A673 (cell line): ENCODE measurements around the gene PADI6.

Experiments
- EZH2 ChIP-seq: fragments of 200-600 bp; sonication (generic); IDR thresholded peaks from 2 replicates; pipeline ENCODE4 v1.6.1; 2017; ENCODE audit warnings: borderline replicate concordance, low read depth, mild to moderate bottlenecking, mixed read lengths, antibody characterized with exemption, low read length; ENCODE audit not compliant: poor library complexity, severe bottlenecking
- TF ChIP-seq, protein P1 (sequence below): fragments of 300-800, 200-600 bp; sonication (generic); conservative IDR thresholded peaks from 2 replicates; pipeline ENCODE4 v1.5.1; 2017; ENCODE audit warnings: low read depth, mild to moderate bottlenecking, antibody characterized with exemption, low read length, moderate library complexity, mixed read lengths

GRCh38 chr1:17432412-17432811 lies 60.4 kb downstream of the PADI6 start:
- TF ChIP-seq, protein P1, sequence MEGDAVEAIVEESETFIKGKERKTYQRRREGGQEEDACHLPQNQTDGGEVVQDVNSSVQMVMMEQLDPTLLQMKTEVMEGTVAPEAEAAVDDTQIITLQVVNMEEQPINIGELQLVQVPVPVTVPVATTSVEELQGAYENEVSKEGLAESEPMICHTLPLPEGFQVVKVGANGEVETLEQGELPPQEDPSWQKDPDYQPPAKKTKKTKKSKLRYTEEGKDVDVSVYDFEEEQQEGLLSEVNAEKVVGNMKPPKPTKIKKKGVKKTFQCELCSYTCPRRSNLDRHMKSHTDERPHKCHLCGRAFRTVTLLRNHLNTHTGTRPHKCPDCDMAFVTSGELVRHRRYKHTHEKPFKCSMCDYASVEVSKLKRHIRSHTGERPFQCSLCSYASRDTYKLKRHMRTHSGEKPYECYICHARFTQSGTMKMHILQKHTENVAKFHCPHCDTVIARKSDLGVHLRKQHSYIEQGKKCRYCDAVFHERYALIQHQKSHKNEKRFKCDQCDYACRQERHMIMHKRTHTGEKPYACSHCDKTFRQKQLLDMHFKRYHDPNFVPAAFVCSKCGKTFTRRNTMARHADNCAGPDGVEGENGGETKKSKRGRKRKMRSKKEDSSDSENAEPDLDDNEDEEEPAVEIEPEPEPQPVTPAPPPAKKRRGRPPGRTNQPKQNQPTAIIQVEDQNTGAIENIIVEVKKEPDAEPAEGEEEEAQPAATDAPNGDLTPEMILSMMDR = no peak
- TF ChIP-seq EZH2 = no peak
